ENCODE measurements around the gene CEP152.
"Not testable (repeated sequence)": the region's sequence is repeated elsewhere in the genome, so short reads cannot be mapped to it uniquely, and the experiment has no call there.

Gene CEP152

GRCh38 chr15:48811325-48811958 lies 573 bp upstream of the CEP152 start:
- DNase-seq (ENCODE audit: low read depth in 2 of 2), result no peak

GRCh38 chr15:48806151-48806550 lies 4.7 kb downstream of the CEP152 start:
- no peak for DNase-seq (ENCODE audit: low read depth in 2 of 2)

GRCh38 chr15:48805591-48805990 lies 5.3 kb downstream of the CEP152 start:
- DNase-seq (ENCODE audit: low read depth in 2 of 2), result no peak

GRCh38 chr15:48803877-48804276 lies 7.0 kb downstream of the CEP152 start:
- DNase-seq (ENCODE audit: low read depth in 2 of 2), result no peak

- no peak for DNase-seq (ENCODE audit: low read depth in 2 of 2)
Observed at GRCh38 chr15:48802867-48803266, 8.0 kb downstream of the CEP152 start.

GRCh38 chr15:48802257-48802656 lies 8.6 kb downstream of the CEP152 start:
- no peak for DNase-seq (ENCODE audit: low read depth in 2 of 2)

- no peak for DNase-seq (ENCODE audit: low read depth in 2 of 2)
Observed at GRCh38 chr15:48800811-48801455, 9.9 kb downstream of the CEP152 start.

- DNase-seq (ENCODE audit: low read depth in 2 of 2), result no peak
Observed at GRCh38 chr15:48800245-48800644, 10.6 kb downstream of the CEP152 start.

GRCh38 chr15:48798319-48798718 lies 12.6 kb downstream of the CEP152 start:
- no peak for DNase-seq (ENCODE audit: low read depth in 2 of 2)

GRCh38 chr15:48796930-48797329 lies 13.9 kb downstream of the CEP152 start:
- DNase-seq (ENCODE audit: low read depth in 2 of 2), result no peak

- no peak for DNase-seq (ENCODE audit: low read depth in 2 of 2)
Observed at GRCh38 chr15:48796521-48796920, 14.3 kb downstream of the CEP152 start.

- DNase-seq (ENCODE audit: low read depth in 2 of 2), result no peak
Observed at GRCh38 chr15:48795901-48796300, 15.0 kb downstream of the CEP152 start.

- DNase-seq (ENCODE audit: low read depth in 2 of 2), result no peak
Observed at GRCh38 chr15:48794697-48795134, 16.2 kb downstream of the CEP152 start.

GRCh38 chr15:48792408-48792807 lies 18.5 kb downstream of the CEP152 start:
- no peak for DNase-seq (ENCODE audit: low read depth in 2 of 2)

- not testable (repeated sequence) for DNase-seq (ENCODE audit: low read depth in 2 of 2)
Observed at GRCh38 chr15:48790466-48791115, 20.3 kb downstream of the CEP152 start.

- no peak for DNase-seq (ENCODE audit: low read depth in 2 of 2)
Observed at GRCh38 chr15:48785712-48786111, 25.2 kb downstream of the CEP152 start.

- no peak for DNase-seq (ENCODE audit: low read depth in 2 of 2)
Observed at GRCh38 chr15:48785195-48785594, 25.7 kb downstream of the CEP152 start.

GRCh38 chr15:48784756-48785155 lies 26.1 kb downstream of the CEP152 start:
- no peak for DNase-seq (ENCODE audit: low read depth in 2 of 2)

GRCh38 chr15:48782911-48783310 lies 28.0 kb downstream of the CEP152 start:
- DNase-seq (ENCODE audit: low read depth in 2 of 2), result no peak

GRCh38 chr15:48781481-48782081 lies 29.3 kb downstream of the CEP152 start:
- no peak for DNase-seq (ENCODE audit: low read depth in 2 of 2)

GRCh38 chr15:48781017-48781416 lies 29.9 kb downstream of the CEP152 start:
- no peak for DNase-seq (ENCODE audit: low read depth in 2 of 2)

- DNase-seq (ENCODE audit: low read depth in 2 of 2), result no peak
Observed at GRCh38 chr15:48778331-48778730, 32.5 kb downstream of the CEP152 start.
